HG03378 (cell line): ENCODE measurements around the gene IL17C.
"Not testable (repeated sequence)": the region's sequence is repeated elsewhere in the genome, so short reads cannot be mapped to it uniquely, and the experiment has no call there.

Source experiments
- ATAC-seq: cut with Tn5 transposase; IDR thresholded peaks from one replicate; pipeline ENCODE4 v1.9.1; 2021; ENCODE audit warnings: mild to moderate bottlenecking, moderate library complexity; ENCODE audit not compliant: unreplicated experiment

Gene IL17C

GRCh38 chr16:88657371-88657770 is 19.0 kb downstream of the IL17C start:
- ATAC-seq: no peak

- ATAC-seq: no peak
Observed at GRCh38 chr16:88658714-88659113, 20.3 kb downstream of the IL17C start.

- ATAC-seq: no peak
Observed at GRCh38 chr16:88659160-88659559, 20.8 kb downstream of the IL17C start.

DNA sequence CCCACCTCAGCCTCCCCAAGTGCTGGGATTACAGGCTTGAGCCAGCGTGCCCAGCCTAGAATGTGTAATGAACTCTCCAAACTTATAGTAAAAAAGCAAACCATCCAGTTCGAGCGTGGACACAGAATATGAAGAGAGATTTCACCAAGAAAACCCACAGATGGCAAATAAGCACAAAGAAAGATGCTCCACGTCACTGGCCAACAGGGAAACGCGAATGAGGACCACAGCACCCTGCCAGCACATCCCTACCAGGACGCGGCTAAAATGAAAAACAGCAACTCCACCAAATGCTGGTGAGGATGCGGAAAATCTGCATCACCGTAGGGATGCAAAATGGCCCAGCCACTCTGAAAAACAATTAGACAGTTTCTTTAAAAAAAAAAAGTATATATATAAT is 23.1 kb downstream of the IL17C start:
- ATAC-seq: no peak

GRCh38 chr16:88662222-88662842 is 24.0 kb downstream of the IL17C start:
- no peak for ATAC-seq

GRCh38 chr16:88662843-88663606 is 24.7 kb downstream of the IL17C start, which contains the start of gene MVD:
Gene MVD, minus strand, starts transcription at chr16:88663091. Its CDS starts 11 bp downstream, at chr16:88663080.
- ATAC-seq: peak; percentile 89

- no peak for ATAC-seq
Observed at GRCh38 chr16:88665148-88665547, 26.8 kb downstream of the IL17C start.

DNA sequence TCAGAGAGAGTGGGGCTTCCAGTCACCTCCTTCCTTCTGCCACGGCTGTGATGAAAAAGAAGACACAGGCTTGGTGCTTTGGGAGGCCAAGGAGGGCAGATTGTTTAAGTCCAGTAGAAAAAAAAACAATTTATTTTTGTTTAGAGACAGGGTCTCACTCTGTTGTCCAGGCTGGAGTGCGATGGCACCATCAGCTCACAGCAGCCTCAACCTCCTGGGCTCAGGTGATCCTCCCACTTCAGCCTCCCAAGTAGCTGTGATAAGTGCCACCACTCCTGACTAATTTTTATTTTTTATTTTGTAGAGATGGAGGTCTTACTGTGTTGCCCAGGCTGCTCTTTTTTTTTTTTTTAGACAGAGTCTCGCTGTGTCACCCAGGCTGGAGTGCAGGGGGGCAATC is 27.2 kb downstream of the IL17C start:
- no peak for ATAC-seq

DNA sequence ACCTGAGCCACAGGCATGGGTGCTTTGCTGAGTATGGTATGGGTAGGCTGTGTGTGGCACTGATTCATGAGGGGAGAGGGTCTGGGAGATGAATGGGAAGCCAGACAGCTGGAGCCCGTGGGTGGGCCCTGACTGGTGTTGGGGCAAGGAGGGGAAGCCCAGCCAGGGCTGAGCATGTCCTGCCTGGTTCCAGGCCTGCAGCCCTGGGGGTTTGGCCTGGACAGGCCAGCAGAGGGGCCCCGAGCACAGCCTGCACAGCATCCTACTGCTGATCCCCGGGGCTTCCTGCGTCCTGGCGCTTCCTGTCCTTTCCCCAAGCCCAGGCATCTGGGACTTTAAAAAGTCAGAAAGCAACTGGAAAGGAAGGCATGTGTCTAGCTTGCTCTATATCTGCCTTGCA is 29.1 kb downstream of the IL17C start:
- no peak for ATAC-seq

DNA sequence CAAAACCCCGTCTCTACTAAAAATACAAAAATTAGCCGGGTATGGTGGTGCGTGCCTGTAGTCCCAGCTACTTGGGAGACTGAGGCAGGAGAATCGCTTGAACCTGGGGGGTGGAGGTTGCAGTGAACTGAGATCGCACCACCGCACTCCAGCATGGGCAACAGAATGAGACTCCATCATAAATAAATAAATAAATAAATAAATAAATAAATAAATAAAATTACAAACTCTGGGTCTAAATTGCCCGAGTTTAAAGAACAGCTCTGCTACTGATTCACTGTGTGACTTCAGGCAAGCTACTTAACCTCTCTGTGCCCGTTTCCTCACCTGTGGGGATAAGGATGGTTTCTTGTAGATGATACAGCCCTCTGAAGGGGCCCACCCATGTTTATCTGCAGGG is 31.1 kb downstream of the IL17C start:
- not testable (repeated sequence) for ATAC-seq

DNA sequence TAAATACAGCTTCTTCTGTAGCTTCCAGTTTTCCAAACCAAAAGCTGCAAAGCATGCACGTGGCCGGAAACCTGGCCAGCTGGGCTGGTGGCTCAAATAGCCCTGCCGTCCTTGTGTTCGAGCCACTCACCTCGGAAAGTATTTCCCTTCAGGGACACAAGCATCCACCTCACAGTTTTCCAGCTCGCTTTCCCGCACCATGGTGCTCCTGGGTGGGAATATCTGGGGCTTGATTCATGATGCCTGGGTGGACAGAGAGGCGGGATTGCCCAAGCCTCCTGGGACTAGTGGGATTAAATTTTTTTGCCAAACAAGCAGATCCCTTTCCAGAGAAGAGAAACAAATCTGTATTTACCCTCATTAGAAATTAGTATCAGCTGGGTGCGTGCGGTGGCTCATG is 31.6 kb downstream of the IL17C start:
- no peak for ATAC-seq

DNA sequence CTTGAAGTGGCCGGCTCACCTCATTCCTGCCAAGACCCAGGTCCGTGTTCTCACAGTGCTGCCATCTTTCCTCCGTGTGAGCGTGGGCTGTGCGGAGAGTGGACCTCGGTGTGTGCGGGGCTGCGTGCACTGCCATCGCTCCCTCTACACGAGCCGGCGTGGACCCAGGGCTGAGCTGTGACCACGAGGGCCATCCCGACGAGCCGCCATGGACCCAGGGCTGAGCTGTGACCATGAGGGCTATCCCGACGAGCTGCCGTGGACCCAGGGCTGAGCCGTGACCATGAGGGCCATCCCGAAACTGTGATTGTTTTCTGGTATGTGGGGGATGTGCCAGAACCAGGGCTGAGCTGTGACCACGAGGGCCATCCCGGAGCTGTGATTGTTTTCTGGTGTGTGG is 33.4 kb downstream of the IL17C start:
- no peak for ATAC-seq

DNA sequence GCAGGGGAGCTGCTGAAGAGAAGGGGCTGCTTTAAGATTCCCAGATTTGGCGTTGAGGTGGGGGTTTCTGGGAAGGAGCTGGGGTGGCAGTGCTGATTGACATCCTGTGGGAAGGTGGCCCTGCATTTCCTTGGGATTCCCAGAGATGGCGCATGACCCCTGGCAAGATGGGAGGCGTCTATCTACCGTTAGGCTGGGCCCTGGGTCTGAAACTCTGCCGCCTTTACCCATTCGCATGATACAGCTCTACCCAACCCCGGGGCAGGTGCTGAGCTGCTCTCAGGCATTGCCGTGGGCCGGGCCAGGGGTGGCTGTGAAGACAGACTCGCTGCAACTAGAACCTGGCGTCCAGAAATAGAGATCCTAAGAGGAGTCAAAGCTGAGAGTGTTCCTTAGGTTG is 34.4 kb downstream of the IL17C start:
- ATAC-seq: no peak

DNA sequence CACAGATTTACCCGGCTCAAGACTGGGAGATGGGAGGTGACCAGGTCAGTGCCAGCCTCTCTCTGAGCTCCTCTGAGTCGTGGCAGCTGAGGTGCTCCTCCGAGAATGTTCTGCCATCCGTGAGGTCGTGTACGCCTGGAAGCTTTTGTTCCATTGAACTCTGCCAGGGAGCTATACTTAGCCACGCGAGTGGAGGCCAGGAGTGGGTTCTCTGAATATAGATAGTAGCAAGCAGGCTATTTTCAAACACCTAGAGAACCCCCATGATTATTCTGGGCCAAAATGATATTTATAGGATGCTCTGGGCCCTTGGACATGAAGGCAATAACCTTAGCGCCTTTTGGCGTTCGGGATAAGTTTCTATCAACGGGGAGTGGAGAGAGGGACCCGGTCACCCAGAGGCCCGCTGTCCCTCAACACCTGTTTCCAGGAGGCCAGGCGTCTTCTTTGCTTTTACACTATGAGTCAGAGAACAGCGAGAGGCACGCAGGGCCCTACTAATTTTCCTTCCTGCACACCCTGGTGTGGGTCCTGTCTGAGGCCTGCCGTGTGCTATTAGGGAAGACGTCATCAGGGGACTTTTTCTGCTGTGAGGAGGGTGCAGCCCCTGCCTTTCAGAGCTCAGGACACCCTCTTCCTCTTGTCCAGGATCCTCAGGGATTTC is 35.5 kb downstream of the IL17C start:
- no peak for ATAC-seq

DNA sequence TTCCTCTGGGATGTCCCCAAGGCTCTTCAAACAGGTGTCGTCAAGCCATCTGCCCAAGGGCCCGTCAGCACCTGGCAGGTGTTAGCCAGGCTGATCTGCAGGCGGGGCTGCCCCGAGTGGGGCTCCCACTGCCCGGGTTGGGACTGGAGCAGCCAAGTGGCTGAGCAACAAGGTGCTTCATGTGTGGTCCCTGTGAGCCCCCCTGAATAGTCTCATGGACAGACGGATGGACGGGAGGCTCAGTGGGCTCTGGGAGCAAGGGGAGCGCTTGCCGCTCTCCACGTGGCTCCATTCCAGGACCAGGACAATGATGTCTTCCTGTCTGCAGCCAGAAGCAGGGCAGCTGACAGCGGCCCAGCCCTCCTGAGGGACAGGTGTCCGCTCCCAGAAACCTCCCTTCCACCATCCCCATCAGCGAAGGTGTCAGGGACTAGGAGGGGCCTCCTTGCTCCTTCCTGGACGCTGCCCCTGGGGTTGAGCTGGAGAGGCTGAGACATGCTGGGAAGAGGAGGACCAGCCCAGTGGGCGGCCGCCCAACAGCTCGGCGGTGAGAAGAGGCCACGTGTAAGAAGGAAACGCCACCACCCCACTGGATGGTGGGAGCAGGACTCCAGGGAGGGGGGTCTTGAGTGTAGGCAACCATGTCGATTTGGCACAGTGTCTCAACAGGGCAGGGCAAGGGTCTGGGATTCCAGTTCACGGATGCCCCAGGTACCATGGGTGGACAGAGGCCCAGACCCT is 38.3 kb downstream of the IL17C start:
- no peak for ATAC-seq

DNA sequence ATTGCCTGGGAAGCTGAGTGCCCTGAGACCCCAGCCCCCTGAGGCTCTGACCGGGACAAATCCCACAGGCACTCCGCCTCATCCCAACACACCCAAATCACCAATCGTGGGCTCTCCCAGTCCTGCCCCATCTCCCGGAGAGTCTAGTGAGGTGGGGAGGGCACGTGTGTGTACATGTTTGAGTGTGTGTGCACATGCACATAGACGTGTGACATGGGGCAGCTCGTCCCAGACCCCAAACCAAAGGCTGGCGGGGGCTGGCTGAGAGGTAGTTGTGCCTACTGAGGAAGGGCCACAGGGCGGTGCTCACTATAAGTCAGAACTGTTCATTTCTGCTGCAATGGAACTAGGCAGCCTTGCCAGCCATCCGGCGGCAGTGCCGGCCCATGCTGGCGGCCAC is 39.3 kb downstream of the IL17C start:
- no peak for ATAC-seq

- ATAC-seq: no peak
Observed at GRCh38 chr16:88678224-88678979, 40.0 kb downstream of the IL17C start.

- no peak for ATAC-seq
Observed at GRCh38 chr16:88680554-88681083, 42.2 kb downstream of the IL17C start.

DNA sequence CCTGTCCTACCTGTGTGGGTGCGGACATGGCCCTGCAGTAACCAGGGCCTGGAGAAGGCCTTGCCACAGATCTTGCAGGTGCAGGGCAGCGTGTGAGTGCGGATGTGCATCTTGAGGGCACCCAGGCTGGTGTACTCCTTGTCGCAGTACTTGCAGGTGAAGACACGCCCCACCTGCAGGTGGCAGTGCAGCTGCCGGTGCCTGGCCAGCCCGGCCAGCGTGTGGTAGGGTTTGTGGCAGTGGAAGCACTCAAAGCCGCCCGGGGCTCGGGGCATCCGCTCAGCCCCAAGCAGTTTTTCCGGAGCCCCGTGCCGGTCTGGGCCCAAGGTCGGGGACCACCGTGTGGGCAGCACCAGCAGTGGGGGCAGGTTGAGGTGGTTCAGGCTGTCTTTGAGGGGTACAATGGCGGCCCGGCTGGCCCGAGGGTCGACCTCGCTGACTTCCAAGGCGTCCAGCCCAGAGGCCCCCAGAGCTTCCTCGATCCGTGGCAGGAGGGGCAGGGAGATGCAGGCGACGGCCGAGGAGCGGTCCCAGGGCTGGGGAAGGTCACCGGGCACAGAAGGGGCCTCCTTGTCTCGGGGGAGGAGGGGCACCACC is 42.8 kb downstream of the IL17C start:
- no peak for ATAC-seq
